ENCODE data around the gene LMTK3.
"Not testable (repeated sequence)": the region's sequence is repeated elsewhere in the genome, so short reads cannot be mapped to it uniquely, and the experiment has no call there.

DNA sequence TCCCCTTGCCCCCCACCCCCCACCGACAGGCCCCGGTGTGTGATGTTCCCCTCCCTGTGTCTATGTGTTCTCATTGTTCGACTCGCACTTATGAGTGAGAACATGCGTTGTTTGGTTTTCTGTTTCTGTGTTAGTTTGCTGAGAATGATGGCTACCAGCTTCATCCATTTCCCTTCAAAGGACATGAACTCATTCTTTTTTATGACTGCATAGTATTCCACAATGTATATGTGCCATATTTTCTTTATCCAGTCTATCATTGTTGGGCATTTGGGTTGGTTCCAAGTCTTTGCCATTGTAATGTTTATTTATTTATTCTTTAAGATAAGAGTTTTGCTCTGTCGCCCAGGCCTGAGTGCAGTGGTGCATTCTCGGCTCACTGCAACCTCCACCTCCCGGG, 26.4 kb upstream of the LMTK3 start:
- not testable (repeated sequence) for TF ChIP-seq POLR2A (IDR thresholded peaks at IDR 0.05); CTCF (IDR thresholded peaks at IDR 0.05 in 8 of 11, conservative IDR thresholded peaks at IDR 0.05 in 3 of 11); POLR2AphosphoS5 (IDR thresholded peaks at IDR 0.05)
